Cerebellar nuclear complex (tissue), 1 donor: ENCODE measurements around the gene TMEM165.

Experiments
- DNase-seq, 2 experiments: peaks; one replicate each; lab custom pipeline; 2025; lab: John Stamatoyannopoulos, UW

Gene TMEM165

GRCh38 chr4:55406545-55406944 is 10.8 kb downstream of the TMEM165 start:
- no peak for DNase-seq

- DNase-seq, result no peak
Observed at GRCh38 chr4:55407119-55407518, 11.4 kb downstream of the TMEM165 start.

GRCh38 chr4:55407764-55408163 is 12.0 kb downstream of the TMEM165 start:
- no peak for DNase-seq

DNA sequence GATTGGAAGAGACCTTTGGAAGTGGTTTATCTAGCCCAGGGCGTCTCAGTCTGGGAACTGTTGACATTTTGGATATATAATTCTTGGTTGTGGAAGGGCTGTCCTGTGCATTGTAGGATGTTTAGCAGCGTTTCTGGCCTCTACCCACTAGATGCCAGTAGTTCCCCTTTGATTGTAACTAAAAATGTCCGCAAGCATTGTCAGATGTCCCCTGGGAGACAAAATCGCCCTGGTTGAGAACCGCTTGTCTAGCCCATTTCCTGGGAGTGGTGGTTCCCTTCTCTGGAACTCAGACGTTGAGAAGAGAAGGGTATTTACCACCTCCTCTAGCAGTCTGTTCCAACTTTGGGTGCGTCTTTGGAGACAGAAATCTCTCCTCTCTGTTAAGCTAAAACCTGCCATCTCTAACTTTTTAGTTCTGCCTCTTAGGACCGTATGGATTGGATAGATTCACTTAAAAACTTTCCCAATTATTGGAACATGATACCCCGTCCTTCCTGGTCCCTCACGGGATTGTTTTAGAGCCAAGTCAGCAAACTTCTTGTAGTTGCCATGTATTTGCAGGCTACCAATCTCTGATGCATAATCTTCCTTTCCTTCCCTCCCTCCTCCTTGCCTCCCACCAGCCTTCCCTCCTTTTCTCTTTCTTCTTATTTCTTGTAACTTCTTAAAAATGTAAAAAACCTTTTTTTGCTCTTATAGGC is 13.9 kb downstream of the TMEM165 start:
- DNase-seq, result no peak

- DNase-seq, result no peak
Observed at GRCh38 chr4:55410431-55410830, 14.7 kb downstream of the TMEM165 start.

DNA sequence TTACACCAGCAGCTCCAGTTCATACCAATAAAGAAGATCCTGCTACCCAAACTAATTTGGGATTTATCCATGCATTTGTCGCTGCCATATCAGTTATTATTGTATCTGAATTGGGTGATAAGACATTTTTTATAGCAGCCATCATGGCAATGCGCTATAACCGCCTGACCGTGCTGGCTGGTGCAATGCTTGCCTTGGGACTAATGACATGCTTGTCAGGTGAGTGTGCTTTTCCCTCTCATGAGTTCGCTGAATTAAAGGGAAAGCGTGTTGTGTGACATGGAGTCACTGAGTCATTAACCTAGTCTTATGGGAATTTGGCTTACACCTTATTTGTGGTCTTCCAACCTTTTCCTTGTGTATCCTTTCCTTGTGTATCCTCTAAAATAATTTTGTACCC is 15.9 kb downstream of the TMEM165 start:
- no peak for DNase-seq

DNA sequence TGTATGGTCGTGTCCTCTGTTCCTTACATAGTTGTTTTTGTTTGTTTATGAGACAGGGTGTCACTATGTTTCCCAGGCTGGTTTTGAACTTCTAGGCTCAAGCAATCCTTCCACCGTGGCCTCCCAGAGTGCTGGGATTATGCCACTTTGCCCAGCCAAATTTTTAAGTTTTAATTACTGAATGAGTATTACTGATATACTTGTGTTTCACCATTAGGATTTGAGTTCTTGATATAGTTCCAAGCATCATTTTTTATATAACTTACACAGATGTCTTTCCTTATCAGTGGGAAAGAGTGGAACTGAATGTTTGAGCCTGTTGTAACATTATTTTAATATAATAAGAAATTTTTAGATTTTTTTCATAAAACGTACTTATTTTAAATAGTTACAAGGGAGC is 20.4 kb downstream of the TMEM165 start:
- DNase-seq, result no peak

DNA sequence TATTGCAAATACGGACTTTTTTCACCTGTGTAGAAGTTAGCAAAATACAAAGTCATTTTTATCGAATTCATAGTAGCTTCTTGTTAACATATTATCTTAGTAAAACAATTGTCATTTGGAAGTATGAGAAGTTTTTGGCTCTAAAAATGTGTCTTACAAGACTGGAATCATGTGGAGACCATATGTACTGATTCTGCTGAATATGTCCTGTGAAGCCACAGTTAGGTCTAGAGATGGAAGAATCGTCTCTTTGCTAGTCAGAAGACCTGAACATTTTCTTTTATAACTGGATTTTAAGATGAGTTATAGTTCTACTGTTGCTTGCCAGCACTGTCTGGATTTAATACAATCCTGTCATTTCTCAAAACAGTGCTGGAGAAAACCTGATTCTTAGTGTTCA is 29.0 kb downstream of the TMEM165 start:
- no peak for DNase-seq

DNA sequence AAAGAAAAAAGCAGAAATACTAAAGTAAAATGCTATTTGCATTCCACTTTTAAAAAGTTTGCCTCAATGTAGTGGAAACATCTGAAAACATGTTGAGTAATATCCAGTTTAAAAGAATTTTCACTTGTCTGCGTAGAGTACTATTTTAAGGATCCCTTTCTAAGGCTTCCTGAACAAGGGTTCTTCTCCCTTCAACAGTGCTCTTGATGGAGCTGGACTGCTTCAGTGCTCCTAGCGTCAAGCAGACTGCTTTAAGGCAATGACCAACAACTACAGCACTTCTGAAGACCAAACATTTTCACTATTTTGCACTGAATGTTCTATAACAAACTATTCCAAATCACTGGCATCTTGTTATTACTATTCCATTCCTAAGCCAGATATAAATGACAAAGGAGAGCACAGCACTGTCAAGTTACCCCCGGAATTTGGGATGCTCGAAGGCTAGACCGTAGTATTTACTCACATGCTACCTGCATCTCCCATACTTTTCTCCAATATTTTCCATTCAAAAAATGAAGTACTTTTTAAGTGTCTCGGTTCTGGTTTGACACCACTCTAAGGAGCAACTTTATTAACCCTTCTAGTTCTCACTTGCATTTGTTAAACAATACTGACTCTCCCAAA is 36.1 kb downstream of the TMEM165 start:
- DNase-seq, result no peak

DNA sequence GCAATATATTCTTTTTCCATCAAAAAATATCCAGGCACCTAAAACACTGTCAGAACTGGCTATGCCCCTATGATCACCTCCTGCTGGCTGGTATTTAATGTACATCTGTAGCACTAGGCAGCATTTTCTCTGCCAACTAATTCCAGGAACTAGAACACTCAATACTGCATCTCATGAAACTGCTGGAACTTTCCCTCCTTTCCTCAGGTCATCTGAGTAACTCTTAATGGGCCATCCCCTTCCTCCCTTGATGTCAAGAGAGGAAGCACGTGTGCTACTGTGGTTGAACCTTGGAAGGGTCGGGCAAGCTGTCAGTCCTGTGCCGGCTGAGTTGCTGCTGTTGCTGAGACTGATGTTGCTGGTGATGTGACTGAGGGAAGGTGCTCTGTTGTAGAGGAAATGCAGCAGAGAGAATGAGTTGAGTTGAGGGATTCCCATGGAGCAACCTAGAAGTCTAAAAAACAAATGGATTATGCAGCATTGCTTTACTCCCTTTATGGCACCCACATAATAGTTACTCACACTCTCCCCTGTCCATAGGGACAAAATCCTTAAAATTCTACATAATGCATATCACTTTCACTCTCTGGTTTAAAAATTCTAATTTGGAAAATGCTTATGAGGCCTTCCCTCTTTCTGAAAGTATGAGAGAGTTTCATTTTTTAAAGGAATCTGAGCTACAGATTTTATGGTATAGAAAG is 39.5 kb downstream of the TMEM165 start:
- no peak for DNase-seq

DNA sequence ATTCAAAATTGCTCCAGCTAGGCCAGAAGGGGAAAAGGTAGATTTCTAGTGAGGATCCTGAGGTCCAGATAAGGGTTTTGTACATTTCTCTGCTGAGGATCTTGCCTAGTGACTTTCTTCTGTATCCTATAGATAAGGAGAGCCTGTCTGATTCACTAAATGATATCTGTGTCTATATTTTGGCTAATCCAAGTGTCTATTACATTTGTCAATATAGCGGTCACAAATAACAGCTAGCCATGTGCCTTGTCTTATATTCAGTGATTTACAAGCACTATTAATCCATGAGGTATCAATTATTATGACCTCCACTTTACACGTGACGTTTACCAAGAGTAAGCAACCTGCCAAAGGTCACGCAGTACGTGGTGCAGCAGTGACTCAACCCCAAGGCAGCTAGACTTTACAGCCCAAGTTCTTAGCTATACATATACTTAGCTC is 41.6 kb downstream of the TMEM165 start:
- DNase-seq, result no peak

DNA sequence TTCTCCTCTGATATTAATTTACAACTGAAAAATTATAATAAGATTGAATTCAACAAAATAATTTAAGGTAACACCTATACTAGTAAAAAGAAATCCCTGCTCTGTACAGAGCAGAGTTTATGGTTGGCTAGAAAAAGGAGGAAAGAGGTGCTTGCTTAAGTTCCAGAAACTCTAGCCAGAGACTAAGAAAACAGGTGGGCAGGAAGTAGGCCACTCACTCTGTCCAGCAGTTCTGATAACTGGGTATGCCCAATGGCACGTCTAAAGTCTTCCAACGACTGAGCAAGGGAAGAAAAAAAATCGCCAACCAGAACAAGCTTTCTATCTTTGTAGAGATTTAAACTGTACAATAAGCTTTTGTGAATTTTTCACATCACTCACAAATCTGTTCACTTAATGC is 42.1 kb downstream of the TMEM165 start:
- no peak for DNase-seq

- DNase-seq, result no peak
Observed at GRCh38 chr4:55438314-55438713, 42.6 kb downstream of the TMEM165 start.

GRCh38 chr4:55439023-55439422 is 43.3 kb downstream of the TMEM165 start:
- DNase-seq, result no peak

DNA sequence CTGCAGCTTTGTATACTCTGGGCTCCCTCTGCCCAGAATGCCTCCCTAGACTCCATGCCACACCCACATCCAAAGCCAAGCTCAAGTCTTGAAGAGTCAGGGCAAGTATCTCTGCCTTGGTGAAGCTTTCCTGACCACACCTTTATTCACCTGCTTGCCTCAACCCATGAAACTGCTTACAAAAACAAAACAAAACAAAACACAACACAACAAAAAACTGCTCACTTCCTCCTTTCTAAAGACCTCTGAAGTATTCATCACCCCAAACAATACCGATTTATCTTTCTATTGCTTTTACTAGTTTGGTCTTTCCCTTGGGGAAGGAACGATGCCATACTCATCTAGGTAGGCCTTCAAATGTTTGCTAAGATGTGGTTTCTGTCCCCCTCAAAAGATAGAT is 45.0 kb downstream of the TMEM165 start:
- DNase-seq, result no peak

- no peak for DNase-seq
Observed at GRCh38 chr4:55442541-55442940, 46.8 kb downstream of the TMEM165 start.

- DNase-seq, result no peak
Observed at GRCh38 chr4:55444827-55445226, 49.1 kb downstream of the TMEM165 start.

DNA sequence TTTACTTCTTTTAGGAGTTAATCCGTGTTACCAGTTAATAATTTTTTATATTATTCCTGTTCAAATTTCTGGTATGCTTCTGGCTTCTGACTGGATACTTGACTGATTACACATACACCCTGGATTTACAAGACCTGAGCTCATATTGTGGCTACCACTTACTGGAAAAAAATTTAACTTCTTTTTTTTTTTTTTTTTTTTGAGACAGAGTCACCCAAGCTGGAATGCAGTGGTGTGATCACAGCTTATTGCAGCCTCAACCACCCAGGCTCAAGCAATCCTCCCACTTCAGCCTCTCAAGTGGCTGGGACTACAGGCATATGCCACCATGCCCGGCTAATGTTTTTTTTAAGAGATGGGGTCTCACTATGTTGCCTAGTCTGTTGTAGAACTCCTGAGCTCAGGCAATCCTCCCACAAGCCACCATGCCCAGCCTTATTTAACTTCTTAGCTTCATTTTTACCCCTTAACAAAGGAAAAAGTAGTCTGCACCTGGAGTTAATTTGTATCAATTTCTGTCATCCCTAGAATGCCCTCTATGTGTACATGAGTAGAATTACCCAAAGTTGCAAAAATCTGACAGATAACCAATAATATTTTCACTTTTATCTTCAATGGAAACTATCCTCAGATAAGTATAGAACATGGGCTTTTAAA is 50.3 kb downstream of the TMEM165 start:
- DNase-seq, result no peak

GRCh38 chr4:55446578-55446922 is 50.8 kb downstream of the TMEM165 start:
- no peak for DNase-seq

DNA sequence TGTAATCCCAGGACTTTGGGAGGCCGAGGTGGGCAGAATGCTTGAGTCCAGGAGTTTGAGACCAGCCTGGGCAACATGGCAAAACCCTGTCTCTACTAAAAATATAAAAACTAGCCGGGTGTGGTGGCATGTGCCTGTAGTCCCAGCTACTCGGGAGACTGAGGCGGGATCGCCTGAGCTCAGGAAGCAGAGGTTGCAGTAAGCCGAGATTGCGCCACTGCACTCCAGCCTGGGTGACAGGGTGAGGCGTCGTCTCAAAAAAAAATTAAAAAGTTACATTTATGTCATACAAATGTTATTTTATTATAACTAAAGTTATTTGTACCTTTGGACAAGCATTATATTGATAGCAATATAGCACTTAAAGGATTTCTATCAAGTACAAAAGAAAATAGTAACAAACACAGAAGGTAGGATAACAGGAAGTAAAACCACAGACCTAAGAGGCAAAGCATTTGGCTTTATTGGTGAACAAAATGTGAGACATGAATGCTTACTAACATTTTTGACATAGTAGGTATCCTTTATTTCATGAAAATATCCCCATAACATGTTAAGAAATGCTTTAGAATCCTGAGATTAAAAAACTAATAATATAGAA is 51.5 kb downstream of the TMEM165 start:
- DNase-seq, result no peak

DNA sequence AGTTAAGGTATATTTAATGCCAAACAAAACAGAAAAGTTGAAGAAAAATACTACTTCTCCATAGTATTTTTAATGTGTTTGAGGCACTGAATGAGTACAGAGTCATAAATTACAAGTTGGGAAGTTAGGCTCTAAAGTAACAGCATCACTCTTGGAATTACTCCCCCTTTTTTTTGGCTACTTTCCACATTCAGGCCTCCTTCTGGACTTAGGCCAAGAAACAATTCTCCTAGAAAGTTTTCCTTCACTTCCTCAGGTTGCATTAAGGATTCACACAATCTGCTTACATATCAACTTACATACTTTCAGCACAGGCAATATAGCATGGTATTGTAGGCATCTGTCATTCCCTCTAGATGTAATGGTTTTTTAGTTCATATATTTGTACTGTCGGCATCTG is 52.1 kb downstream of the TMEM165 start:
- no peak for DNase-seq

- DNase-seq, result no peak
Observed at GRCh38 chr4:55450566-55450965, 54.8 kb downstream of the TMEM165 start.
